Sigmoid colon (tissue), 7 donors: ENCODE data around the gene PPP1R18. TPM values are rescaled to one million over a fixed set of nuclear protein-coding genes. Genes with fewer than 3 reads are reported as not detected.

Experiments used
- DNase-seq: peaks from one replicate; pipeline ENCODE4 v3.0.0-alpha.2; 2019
- H3K27ac ChIP-seq, 4 donors: fragments of 200-600 bp; sonication (generic); one replicate each; pipeline ENCODE4 v1.5.1; 2016 to 2019; ENCODE audit warnings: mild to moderate bottlenecking in 1 of 4
- H3K27me3 ChIP-seq, 3 donors: fragments of 200-600 bp; sonication (generic); one replicate each; pipeline ENCODE4 v1.5.1; 2019; ENCODE audit warnings: mild to moderate bottlenecking in 1 of 3
- H3K36me3 ChIP-seq, 4 donors: fragments of 200-600 bp; sonication (generic); one replicate each; pipeline ENCODE4 v1.5.1; 2016 to 2019
- H3K4me1 ChIP-seq, 4 donors: fragments of 200-600 bp; sonication (generic); one replicate each; pipeline ENCODE4 v1.5.1; 2017 to 2019
- H3K4me3 ChIP-seq, 4 donors: fragments of 200-600 bp; sonication (generic); one replicate each; pipeline ENCODE4 v1.5.1; 2017 to 2019; ENCODE audit warnings: mild to moderate bottlenecking in 2 of 4, moderate library complexity in 1 of 4
- H3K9me3 ChIP-seq, 4 donors: fragments of 200-600 bp in 3 of 4; sonication (generic) in 3 of 4; one replicate each; pipeline versions ENCODE4 v1.5.1 to v1.6.1; 2013 to 2019
- EP300 ChIP-seq, 4 donors: sonication (generic); formaldehyde crosslinking; IDR thresholded peaks; one replicate each; pipeline ENCODE4 v1.6.1; 2017; ENCODE audit warnings: antibody characterized with exemption in 4 of 4
- POLR2A ChIP-seq, 2 donors: fragments of 450-650 bp; IDR thresholded peaks; one replicate each; pipeline ENCODE4 v1.6.1; 2016; ENCODE audit warnings: antibody characterized with exemption in 2 of 2, mild to moderate bottlenecking in 2 of 2, moderate library complexity in 2 of 2
- POLR2AphosphoS5 ChIP-seq, 4 donors: sonication (generic); formaldehyde crosslinking; IDR thresholded peaks; one replicate each; pipeline ENCODE4 v1.6.1; 2017; ENCODE audit warnings: antibody characterized with exemption in 4 of 4
- WGBS, 2 donors: extraction: QIAGEN DNeasy Blood & Tissue Kit; methylation state at CpG; one replicate each; pipeline ENCODE4 v1.1.7; 2013; 5-methylcytosine and 5-hydroxymethylcytosine counted together
- intact Hi-C: fragments of 100-400 bp; cut with DNase I; formaldehyde crosslinking; loops from one replicate; pipeline ENCODE4 v1.15.1; 2023
- polyA plus RNA-seq, 3 donors: library from polyadenylated mRNA; stranded (reverse); fragments of 200-250 nt; gene quantifications; one replicate each; pipeline ENCODE4 v1.2.3, GENCODE V29; 2013
- total RNA-seq, 4 donors: library from RNA; depleted of rRNA; stranded (reverse); fragments of >200 nt; gene quantifications; one replicate each; pipeline ENCODE4 v1.1.0, GENCODE V29; 2016
- TF ChIP-seq, protein P1 (sequence below), 4 experiments: fragments of 450-650 bp in 3 of 4; fragments of 200-600 bp in 1 of 4; IDR thresholded peaks; one replicate each; pipeline ENCODE4 v1.5.1; 2016 to 2019; ENCODE audit warnings: antibody characterized with exemption in 4 of 4, mild to moderate bottlenecking in 3 of 4, moderate library complexity in 2 of 4
- donor health status: healthy with polysubstance abuse.
- donor health status: Bipolar disorder and iron deficiency.
- donor health status: healthy.

The PPP1R18 gene
- total and polyA plus RNA-seq, 7 donors = 15.0 to 69.8 (median 33.2) TPM

- Histone ChIP-seq H3K4me1 (peaks cover 0 to 9% (median 3%) of the 10 kb centered on the region in 4 donors), H3K27me3 (no peaks in the 10 kb centered on the region), H3K4me3 (no peak overlapping the region), H3K36me3 (peaks cover 25 to 79% (median 28%) of the 10 kb centered on the region in 4 donors), H3K27ac (no peak overlapping the region), H3K9me3 (no peaks in the 10 kb centered on the region)
- DNase-seq = no peak
- TF ChIP-seq POLR2A (IDR thresholded peaks at IDR 0.05) (no peak), POLR2AphosphoS5 (IDR thresholded peaks at IDR 0.05) (no peak), EP300 (IDR thresholded peaks at IDR 0.05) (no peak)
- TF ChIP-seq, protein P1, sequence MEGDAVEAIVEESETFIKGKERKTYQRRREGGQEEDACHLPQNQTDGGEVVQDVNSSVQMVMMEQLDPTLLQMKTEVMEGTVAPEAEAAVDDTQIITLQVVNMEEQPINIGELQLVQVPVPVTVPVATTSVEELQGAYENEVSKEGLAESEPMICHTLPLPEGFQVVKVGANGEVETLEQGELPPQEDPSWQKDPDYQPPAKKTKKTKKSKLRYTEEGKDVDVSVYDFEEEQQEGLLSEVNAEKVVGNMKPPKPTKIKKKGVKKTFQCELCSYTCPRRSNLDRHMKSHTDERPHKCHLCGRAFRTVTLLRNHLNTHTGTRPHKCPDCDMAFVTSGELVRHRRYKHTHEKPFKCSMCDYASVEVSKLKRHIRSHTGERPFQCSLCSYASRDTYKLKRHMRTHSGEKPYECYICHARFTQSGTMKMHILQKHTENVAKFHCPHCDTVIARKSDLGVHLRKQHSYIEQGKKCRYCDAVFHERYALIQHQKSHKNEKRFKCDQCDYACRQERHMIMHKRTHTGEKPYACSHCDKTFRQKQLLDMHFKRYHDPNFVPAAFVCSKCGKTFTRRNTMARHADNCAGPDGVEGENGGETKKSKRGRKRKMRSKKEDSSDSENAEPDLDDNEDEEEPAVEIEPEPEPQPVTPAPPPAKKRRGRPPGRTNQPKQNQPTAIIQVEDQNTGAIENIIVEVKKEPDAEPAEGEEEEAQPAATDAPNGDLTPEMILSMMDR (IDR thresholded peaks at IDR 0.05) = no peak
- intact Hi-C loops = no loop called here
- 84 to 91% methylated on average over 7 of the region's 7 CpGs for WGBS, 2 donors
Observed at GRCh38 chr6:30712441-30712945, 26.0 kb upstream of the PPP1R18 start.

DNA sequence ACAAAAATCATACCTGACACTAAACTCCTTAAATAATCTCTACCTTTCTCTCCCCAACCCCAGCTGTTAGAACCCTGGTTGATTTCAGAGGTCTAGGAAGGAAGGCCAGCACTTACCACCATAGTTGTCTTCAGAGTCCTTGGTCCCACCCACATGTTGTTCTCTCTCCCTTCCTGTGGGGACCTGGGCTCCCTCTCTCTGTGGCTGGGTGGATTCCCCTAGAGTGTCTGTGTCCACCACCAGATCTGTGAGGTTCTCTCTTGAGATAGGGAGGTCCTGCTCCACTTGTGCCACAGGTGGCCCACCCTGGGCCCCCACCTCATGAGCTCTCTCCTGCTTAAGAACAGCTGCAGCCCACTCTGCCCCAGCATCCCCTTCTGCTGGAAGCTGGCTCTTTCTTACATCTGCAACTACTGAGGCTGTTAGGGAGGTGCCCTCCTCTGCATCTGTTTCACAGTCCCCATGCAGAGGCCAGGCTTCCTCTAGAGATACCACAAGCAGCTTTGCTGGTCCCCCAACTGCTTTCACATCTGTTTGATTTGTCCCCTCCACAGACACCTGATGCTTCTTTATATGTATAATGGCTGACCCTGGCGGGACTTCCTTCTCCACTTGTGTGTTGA lies 25.4 kb upstream of the PPP1R18 start:
- TF ChIP-seq EP300 (IDR thresholded peaks at IDR 0.05) = no peak
- TF ChIP-seq, protein P1 (IDR thresholded peaks at IDR 0.05) = no peak
- TF ChIP-seq POLR2A (IDR thresholded peaks at IDR 0.05) = no peak
- peaks cover 25 to 85% (median 29%) of the 10 kb centered on the region in 4 donors for H3K36me3 ChIP-seq
- no peak for DNase-seq
- no peaks in the 10 kb centered on the region for H3K27me3 ChIP-seq
- H3K9me3 ChIP-seq = no peaks in the 10 kb centered on the region
- H3K4me1 ChIP-seq = peaks cover 0 to 9% (median 3%) of the 10 kb centered on the region in 4 donors
- no peak overlapping the region for H3K4me3 ChIP-seq
- intact Hi-C loops = no loop called here
- no peak overlapping the region for H3K27ac ChIP-seq
- WGBS, 2 donors = 76 to 89% methylated on average over 1 of the region's 1 CpG

DNA sequence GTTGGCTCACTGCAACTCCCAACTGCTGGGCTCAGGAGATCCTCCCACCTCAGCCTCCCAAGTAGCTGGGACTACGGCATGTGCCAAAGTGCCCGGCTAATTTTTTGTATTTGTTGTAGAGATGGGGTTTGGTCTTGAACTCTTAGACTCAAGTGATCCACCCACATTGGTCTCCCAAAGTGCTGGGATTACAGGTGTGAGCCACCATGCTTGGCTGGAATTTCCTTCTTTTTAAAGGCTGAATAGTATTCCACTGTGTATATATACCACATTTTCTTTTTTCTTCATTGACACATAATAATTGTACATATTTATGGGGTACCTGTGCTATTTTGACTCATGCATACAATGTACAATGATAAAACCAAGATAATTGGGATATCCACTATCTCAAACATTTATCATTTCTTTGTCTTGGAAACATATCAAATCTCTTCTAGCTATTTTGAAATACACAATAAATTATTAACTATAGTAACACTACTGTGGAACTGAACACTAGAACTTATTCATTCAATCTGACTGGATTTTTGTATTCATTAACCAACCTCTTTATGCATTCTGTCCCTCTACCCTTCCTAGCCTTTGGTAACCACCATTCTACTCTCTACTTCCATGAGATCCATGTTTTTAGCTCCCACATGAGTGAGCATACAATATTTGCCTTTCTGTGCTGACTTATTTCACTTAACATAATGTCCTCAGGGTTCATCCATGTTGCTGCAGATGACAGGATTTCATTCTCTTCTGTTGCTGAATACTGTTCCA lies 22.8 kb upstream of the PPP1R18 start:
- no peaks in the 10 kb centered on the region for H3K9me3 ChIP-seq
- H3K27ac ChIP-seq = no peak overlapping the region
- intact Hi-C loops = no loop called here
- no peak overlapping the region for H3K4me3 ChIP-seq
- peaks cover 25 to 93% (median 34%) of the 10 kb centered on the region in 4 donors for H3K36me3 ChIP-seq
- 96 to 97% methylated on average over 2 of the region's 2 CpGs for WGBS, 2 donors
- no peak for DNase-seq
- TF ChIP-seq POLR2AphosphoS5 (IDR thresholded peaks at IDR 0.05) (no peak), EP300 (IDR thresholded peaks at IDR 0.05) (no peak), POLR2A (IDR thresholded peaks at IDR 0.05) (no peak)
- TF ChIP-seq, protein P1 (IDR thresholded peaks at IDR 0.05) = no peak
- no peaks in the 10 kb centered on the region for H3K27me3 ChIP-seq
- no peaks in the 10 kb centered on the region for H3K4me1 ChIP-seq

DNA sequence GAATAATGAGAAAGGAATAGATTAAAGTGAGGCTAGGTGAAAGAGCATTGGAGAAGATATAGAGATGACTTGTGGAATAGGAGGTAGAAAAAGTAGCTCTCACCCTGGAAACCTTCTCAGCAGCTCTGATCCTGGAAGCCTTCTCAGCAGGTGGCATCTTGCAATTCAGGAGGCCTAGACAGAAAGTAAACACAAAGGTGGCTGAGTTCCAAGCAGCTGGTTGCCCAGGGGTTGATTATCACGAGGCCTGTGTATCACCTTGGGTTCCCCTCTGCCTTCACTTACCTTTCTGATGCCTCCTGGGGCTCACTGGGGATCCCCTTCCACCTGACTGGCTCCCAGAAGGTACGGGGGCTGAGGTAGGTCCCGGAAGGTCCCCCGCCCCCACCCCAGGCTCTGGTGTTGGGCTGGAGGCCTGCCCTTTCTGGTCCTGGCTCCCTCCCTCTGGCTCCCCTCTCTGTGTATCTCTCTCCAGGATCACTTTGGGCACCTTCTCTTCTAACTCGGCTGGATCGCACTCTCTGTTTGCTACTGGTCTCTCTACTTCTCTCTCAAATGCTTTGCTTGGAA lies 20.9 kb upstream of the PPP1R18 start:
- DNase-seq = no peak
- WGBS, 2 donors = 51 to 77% methylated on average over 6 of the region's 6 CpGs
- Histone ChIP-seq H3K27ac (no peak overlapping the region), H3K9me3 (no peaks in the 10 kb centered on the region), H3K36me3 (peaks cover 15 to 88% (median 24%) of the 10 kb centered on the region in 4 donors), H3K4me3 (no peak overlapping the region), H3K4me1 (no peaks in the 10 kb centered on the region), H3K27me3 (no peaks in the 10 kb centered on the region)
- TF ChIP-seq POLR2AphosphoS5 (IDR thresholded peaks at IDR 0.05) (no peak), EP300 (IDR thresholded peaks at IDR 0.05) (no peak), POLR2A (IDR thresholded peaks at IDR 0.05) (no peak)
- TF ChIP-seq, protein P1 (IDR thresholded peaks at IDR 0.05) = no peak
- intact Hi-C loops = no loop called here
